GM21390 (cell line): Measurements from ENCODE around the gene RABGAP1L.

Source experiments
- ATAC-seq: cut with Tn5 transposase; IDR thresholded peaks from one replicate; pipeline ENCODE4 v1.9.1; 2021; ENCODE audit not compliant: unreplicated experiment

The RABGAP1L gene

GRCh38 chr1:174743654-174744561 lies 584.6 kb downstream of the RABGAP1L start:
- ATAC-seq = no peak

- no peak for ATAC-seq
Measured at GRCh38 chr1:174744886-174745285, 585.6 kb downstream of the RABGAP1L start.

GRCh38 chr1:174746024-174746808 lies 586.9 kb downstream of the RABGAP1L start:
- ATAC-seq = no peak

GRCh38 chr1:174747613-174748012 lies 588.3 kb downstream of the RABGAP1L start:
- no peak for ATAC-seq

DNA sequence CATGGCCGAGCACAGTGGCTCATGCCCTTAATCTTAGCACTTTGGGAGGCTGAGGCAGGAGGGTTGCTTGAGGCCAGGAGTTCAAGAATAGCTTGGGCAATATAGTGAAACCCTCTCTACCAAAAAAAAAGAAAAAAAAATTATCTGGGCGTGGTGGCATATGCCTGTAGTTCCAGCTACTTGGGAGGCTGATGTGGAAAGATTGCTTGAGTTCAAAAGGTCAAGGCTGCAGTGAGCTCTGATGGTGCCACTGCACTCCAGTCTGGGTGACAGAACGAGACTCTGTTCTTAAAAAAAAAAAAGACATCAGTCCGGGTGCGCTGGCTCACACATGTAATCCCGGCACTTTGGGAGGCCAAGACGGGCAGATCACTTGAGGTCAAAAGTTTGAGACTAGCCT lies 589.3 kb downstream of the RABGAP1L start:
- no peak for ATAC-seq

DNA sequence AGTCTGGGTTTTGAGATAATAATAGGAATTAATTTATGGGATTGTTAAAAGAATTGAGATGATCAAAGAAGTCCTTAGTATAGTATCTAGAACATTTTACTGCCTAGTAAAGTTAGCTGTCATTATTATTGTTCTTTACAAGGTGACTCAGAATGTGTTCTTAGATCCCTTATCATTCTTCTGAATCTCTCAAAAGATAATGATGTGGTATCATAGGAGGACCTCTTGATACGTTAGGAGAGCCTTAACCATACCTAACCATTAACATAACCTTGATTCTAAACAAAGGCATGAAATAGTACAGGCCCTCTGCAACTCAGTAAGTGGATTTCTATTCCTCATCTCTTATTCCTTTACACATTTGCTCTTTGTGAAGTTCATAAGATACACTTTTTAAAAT lies 593.8 kb downstream of the RABGAP1L start:
- no peak for ATAC-seq

DNA sequence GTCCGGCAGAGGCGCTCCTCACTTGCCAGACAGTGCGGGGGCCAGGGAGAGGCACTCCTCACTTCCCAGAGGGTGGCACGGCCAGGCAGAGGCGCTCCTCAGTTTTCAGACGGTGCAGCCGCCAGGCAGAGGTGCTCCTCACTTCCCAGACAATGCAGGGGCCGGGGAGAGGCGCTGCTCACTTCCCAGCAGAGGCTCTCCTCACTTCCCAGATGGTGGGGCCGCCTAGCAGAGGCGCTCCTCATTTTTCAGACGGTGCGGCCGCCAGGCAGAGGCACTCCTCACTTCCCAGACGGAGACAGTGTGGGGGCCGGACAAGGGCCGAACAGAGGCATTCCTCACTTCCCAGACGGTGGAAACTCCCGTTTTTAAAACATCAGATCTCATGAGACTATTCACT lies 602.0 kb downstream of the RABGAP1L start:
- ATAC-seq = no peak

- ATAC-seq = no peak
Measured at GRCh38 chr1:174761901-174762585, 602.7 kb downstream of the RABGAP1L start.

GRCh38 chr1:174764191-174764590 lies 604.9 kb downstream of the RABGAP1L start:
- no peak for ATAC-seq

- no peak for ATAC-seq
Measured at GRCh38 chr1:174766727-174767126, 607.4 kb downstream of the RABGAP1L start.

GRCh38 chr1:174768516-174768915 lies 609.2 kb downstream of the RABGAP1L start:
- ATAC-seq = no peak

DNA sequence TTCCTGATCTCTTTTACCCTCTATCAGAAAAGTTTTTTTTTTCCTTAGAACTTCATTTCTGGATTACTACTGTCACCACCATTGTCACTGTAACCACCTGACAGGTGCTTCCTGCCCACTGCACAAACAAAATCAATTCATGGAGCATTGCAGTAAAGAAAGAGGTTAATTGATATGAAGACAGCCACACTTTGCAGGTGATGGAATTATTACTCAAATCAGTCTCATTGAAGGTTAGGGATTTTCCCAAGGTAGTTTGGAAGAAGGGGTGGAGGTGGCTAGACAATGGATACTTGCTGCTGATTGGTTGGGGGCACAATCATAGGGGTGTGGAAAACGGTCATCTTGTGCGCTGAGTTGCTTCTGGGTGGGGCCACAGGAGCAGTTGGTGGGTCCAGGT lies 609.6 kb downstream of the RABGAP1L start:
- ATAC-seq = no peak

DNA sequence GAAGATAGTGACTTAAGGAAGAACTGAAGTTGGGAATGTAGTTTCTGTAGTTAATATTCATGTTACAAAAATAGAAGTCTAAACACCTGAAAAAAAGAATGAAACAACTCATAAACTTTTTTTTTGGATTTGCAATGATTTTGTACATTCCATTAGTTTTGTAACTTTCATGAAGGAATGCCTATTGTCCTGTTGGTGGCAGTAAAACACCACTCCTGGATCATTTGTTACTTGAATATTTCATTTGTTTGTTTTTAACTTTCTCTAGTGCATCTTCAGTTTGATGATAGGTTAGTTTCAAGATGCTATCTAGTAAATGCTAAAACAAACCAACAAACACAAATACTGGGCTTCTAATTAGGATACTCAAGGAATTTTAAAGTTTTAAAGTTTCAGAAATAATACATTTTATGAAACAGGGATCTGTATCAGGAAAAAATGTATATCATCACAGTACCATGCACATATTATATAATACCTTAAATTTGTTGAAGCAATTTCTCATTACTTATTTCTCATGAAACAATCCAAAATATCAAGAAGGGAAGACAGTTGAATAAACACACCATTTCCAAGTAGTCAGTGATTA lies 610.7 kb downstream of the RABGAP1L start:
- ATAC-seq = no peak

GRCh38 chr1:174775621-174776020 lies 616.3 kb downstream of the RABGAP1L start:
- no peak for ATAC-seq

GRCh38 chr1:174777262-174777661 lies 617.9 kb downstream of the RABGAP1L start:
- no peak for ATAC-seq

DNA sequence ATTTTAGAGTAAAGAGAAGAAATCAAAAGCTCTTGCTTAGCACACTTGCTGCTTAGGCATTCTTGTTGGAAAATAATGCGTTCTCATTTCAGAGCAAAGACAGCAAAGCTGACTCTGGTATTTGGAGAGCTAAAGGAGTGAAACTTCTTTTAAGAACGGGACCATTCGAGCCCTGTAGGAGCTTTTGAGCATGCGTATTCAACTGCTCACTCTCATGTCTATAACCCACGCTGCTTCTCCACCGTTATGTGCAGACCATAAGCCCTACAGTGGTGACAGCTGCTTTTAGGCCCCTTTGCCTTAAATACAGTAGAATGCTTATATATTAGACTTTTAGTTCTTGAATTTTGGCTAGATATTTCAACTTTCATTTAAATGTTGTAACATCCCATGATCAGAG lies 626.2 kb downstream of the RABGAP1L start:
- no peak for ATAC-seq

GRCh38 chr1:174786358-174786757 lies 627.0 kb downstream of the RABGAP1L start:
- ATAC-seq = no peak

- ATAC-seq = peak; percentile 73
Measured at GRCh38 chr1:174786760-174787159, 627.4 kb downstream of the RABGAP1L start.

GRCh38 chr1:174788981-174789380 lies 629.7 kb downstream of the RABGAP1L start:
- ATAC-seq = no peak

- peak; percentile 85 for ATAC-seq
Measured at GRCh38 chr1:174789399-174789798, 630.1 kb downstream of the RABGAP1L start.

DNA sequence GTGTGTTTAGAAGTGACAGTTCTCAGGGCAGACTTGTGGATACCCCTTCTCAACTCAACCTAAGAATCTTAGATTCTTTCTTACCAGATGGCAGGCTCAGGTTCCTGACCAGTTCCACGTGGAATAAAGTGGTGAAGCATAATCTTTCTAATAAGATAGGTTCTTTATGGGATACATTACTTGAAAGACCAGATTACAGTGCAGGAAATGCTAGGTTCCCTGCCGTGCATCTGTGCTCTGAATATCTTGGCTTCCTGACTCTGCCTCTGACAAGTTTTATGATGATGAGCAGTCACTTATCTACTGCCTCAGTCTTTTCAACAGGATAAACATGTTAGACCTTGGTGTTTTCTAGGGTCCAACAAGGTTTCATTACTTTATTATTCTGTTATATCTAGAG lies 632.5 kb downstream of the RABGAP1L start:
- no peak for ATAC-seq
